RPMI8226 (cell line): ENCODE results near the gene SGIP1.
"Not testable (repeated sequence)": the region's sequence is repeated elsewhere in the genome, so short reads cannot be mapped to it uniquely, and the experiment has no call there.

Experiments used
- DNase-seq: peaks from one replicate; pipeline ENCODE4 v3.0.0-alpha.2; 2015

SGIP1 gene

GRCh38 chr1:66559517-66559916 is 25.6 kb downstream of the SGIP1 start:
- DNase-seq = no peak

GRCh38 chr1:66562561-66562960 is 28.6 kb downstream of the SGIP1 start:
- DNase-seq = no peak

- DNase-seq = no peak
These were observed 29.3 kb downstream of the SGIP1 start for GRCh38 chr1:66563094-66563800.

- DNase-seq = no peak
These were observed 30.1 kb downstream of the SGIP1 start for GRCh38 chr1:66563941-66564630.

- no peak for DNase-seq
These were observed 36.2 kb downstream of the SGIP1 start for GRCh38 chr1:66570196-66570595.

- DNase-seq = no peak
These were observed 37.8 kb downstream of the SGIP1 start for GRCh38 chr1:66571789-66572188.

- no peak for DNase-seq
These were observed 41.8 kb downstream of the SGIP1 start for GRCh38 chr1:66575739-66576138.

GRCh38 chr1:66576645-66577044 is 42.7 kb downstream of the SGIP1 start:
- no peak for DNase-seq

- DNase-seq = no peak
These were observed 44.9 kb downstream of the SGIP1 start for GRCh38 chr1:66578841-66579240.

- no peak for DNase-seq
These were observed 46.1 kb downstream of the SGIP1 start for GRCh38 chr1:66580081-66580480.

- no peak for DNase-seq
These were observed 49.1 kb downstream of the SGIP1 start for GRCh38 chr1:66583021-66583420.

GRCh38 chr1:66585002-66585401 is 51.0 kb downstream of the SGIP1 start:
- no peak for DNase-seq

GRCh38 chr1:66589326-66589725 is 55.4 kb downstream of the SGIP1 start:
- DNase-seq = no peak

GRCh38 chr1:66592106-66592507 is 58.2 kb downstream of the SGIP1 start:
- DNase-seq = not testable (repeated sequence)

- no peak for DNase-seq
These were observed 62.2 kb downstream of the SGIP1 start for GRCh38 chr1:66596191-66596590.

GRCh38 chr1:66597500-66597899 is 63.5 kb downstream of the SGIP1 start:
- DNase-seq = no peak

- no peak for DNase-seq
These were observed 64.7 kb downstream of the SGIP1 start for GRCh38 chr1:66598670-66599069.

- DNase-seq = no peak
These were observed 65.4 kb downstream of the SGIP1 start for GRCh38 chr1:66599346-66599745.

GRCh38 chr1:66599899-66600737 is 66.2 kb downstream of the SGIP1 start:
- DNase-seq = no peak

GRCh38 chr1:66605419-66605997 is 71.6 kb downstream of the SGIP1 start:
- no peak for DNase-seq

GRCh38 chr1:66606362-66607065 is 72.6 kb downstream of the SGIP1 start:
- no peak for DNase-seq

- DNase-seq = peak; percentile 8
These were observed 73.5 kb downstream of the SGIP1 start for GRCh38 chr1:66607458-66607857.

- DNase-seq = no peak
These were observed 79.2 kb downstream of the SGIP1 start for GRCh38 chr1:66613187-66613586.
